ENCODE data around the gene TUBB3. TPM values are rescaled to one million over a fixed set of nuclear protein-coding genes. Genes with fewer than 3 reads are reported as not detected.

Gene TUBB3
- total RNA-seq, 1 experiment from 2014 or later: 209 TPM

- peak; percentile 74 for TF ChIP-seq ARID4B (CRISPR knock-in tag; IDR thresholded peaks at IDR 0.05; ENCODE audit: borderline replicate concordance)
- TF ChIP-seq FOXK1 (CRISPR knock-in tag; IDR thresholded peaks at IDR 0.05): peak; percentile 89
- TF ChIP-seq NR2C2 (CRISPR knock-in tag; IDR thresholded peaks at IDR 0.05): no peak
- TF ChIP-seq SMAD3 (CRISPR knock-in tag; IDR thresholded peaks at IDR 0.05; ENCODE audit: borderline replicate concordance): peak; percentile 68
- TF ChIP-seq ZBTB43 (CRISPR knock-in tag; IDR thresholded peaks at IDR 0.05): peak; percentile 91
- peak; percentile 63 for TF ChIP-seq GABPB1 (CRISPR knock-in tag; IDR thresholded peaks at IDR 0.05)
- no peak for TF ChIP-seq STAT6 (CRISPR knock-in tag; conservative IDR thresholded peaks at IDR 0.05; ENCODE audit: low read depth)
- TF ChIP-seq E2F4 (CRISPR knock-in tag; IDR thresholded peaks at IDR 0.05; ENCODE audit: borderline replicate concordance, low read depth): peak; percentile 86
- peak; percentile 25 for TF ChIP-seq PREB (CRISPR knock-in tag; IDR thresholded peaks at IDR 0.05; ENCODE audit: borderline replicate concordance)
- no peak for TF ChIP-seq GRHL2 (CRISPR knock-in tag; IDR thresholded peaks at IDR 0.05; ENCODE audit: insufficient replicate concordance, severe bottlenecking)
- TF ChIP-seq ERG (CRISPR knock-in tag; IDR thresholded peaks at IDR 0.05): no peak
- TF ChIP-seq MLX (CRISPR knock-in tag; IDR thresholded peaks at IDR 0.05): no peak
- TF ChIP-seq ZBTB21 (CRISPR knock-in tag; IDR thresholded peaks at IDR 0.05; ENCODE audit: borderline replicate concordance): no peak
- no peak for TF ChIP-seq JAZF1 (CRISPR knock-in tag; IDR thresholded peaks at IDR 0.05)
- TF ChIP-seq USF1 (CRISPR knock-in tag; IDR thresholded peaks at IDR 0.05): 0 out of 2 replicates have a peak, but pooled peaks have one; percentile 50
- TF ChIP-seq ZNF219 (CRISPR knock-in tag; IDR thresholded peaks at IDR 0.05; ENCODE audit: borderline replicate concordance): peak; percentile 87; the same call in 1 of the 2 replicates
- 0 out of 2 replicates have a peak, but pooled peaks have one; percentile 48 for TF ChIP-seq EMX1 (CRISPR knock-in tag; IDR thresholded peaks at IDR 0.05)
These were observed 49.4 kb downstream of the TUBB3 start (continued) for GRCh38 chr16:89972244-89973234.

Data from WTC11 (cell line).